H1 (cell line): ENCODE data around the gene KBTBD13. TPM values are rescaled to one million over a fixed set of nuclear protein-coding genes. Genes with fewer than 3 reads are reported as not detected.

ENCODE experiments used
- CTCF ChIA-PET: fragments of 300-600 bp; sonication (Branson Sonifier 250); formaldehyde crosslinking; loops from one replicate; lab custom pipeline; 2021; ENCODE audit not compliant: partially characterized antibody; lab: Charles Lee
- POLR2A ChIA-PET: fragments of 300-600 bp; sonication (Branson Sonifier 250); formaldehyde crosslinking; loops from one replicate; lab custom pipeline; 2021; ENCODE audit warnings: inconsistent platforms; ENCODE audit not compliant: partially characterized antibody; lab: Charles Lee
- DNase-seq, 2 experiments: peaks; one replicate each; pipeline versions ENCODE4 v3.0.0 to v3.0.0-alpha.2; 2010 to 2022; ENCODE audit warnings: low spot score in 2 of 2, low read depth in 1 of 2, mixed read lengths in 1 of 2
- FAIRE-seq: peaks from 2 replicates; lab custom pipeline; 2011; peaks lifted over from hg19 to GRCh38; lab: Jason Lieb, UNC
- H2AFZ ChIP-seq: 2 replicates; pipeline ENCODE4 v1.8.1; 2012; ENCODE audit warnings: low read length, inconsistent platforms
- H2AK5ac ChIP-seq: 2 replicates; pipeline ENCODE4 v1.6.1; 2013; ENCODE audit warnings: low read depth, low read length
- H2BK120ac ChIP-seq: replicated peaks from 2 replicates; pipeline ENCODE3; 2013; ENCODE audit warnings: low read depth, low read length, inconsistent platforms
- H2BK12ac ChIP-seq: 2 replicates; pipeline ENCODE4 v1.6.1; 2013; ENCODE audit warnings: low read depth, low read length
- H2BK15ac ChIP-seq: 2 replicates; pipeline ENCODE4 v1.6.1; 2013; ENCODE audit warnings: low read length
- H2BK20ac ChIP-seq: 2 replicates; pipeline ENCODE4 v1.6.1; 2013; ENCODE audit warnings: low read length
- H2BK5ac ChIP-seq: 2 replicates; pipeline ENCODE4 v1.6.1; 2013; ENCODE audit warnings: low read depth, low read length
- H3K14ac ChIP-seq: 2 replicates; pipeline ENCODE4 v1.6.1; 2013; ENCODE audit warnings: inconsistent platforms; ENCODE audit not compliant: insufficient read length
- H3K18ac ChIP-seq: 2 replicates; pipeline ENCODE4 v1.6.1; 2013; ENCODE audit warnings: low read length; ENCODE audit errors: extremely low read depth
- H3K23ac ChIP-seq: 2 replicates; pipeline ENCODE4 v1.6.1; 2013; ENCODE audit warnings: inconsistent platforms; ENCODE audit not compliant: insufficient read length
- H3K23me2 ChIP-seq: 2 replicates; pipeline ENCODE4 v1.6.1; 2013; ENCODE audit warnings: low read depth, low read length
- H3K27ac ChIP-seq: 2 replicates; pipeline ENCODE4 v1.6.1; 2011; ENCODE audit warnings: low read depth, low read length, inconsistent platforms
- H3K27me3 ChIP-seq, 4 experiments: replicated peaks in 1 of 4; 1 replicate in 1 of 4; 2 replicates in 3 of 4; pipeline versions ENCODE4 v1.6.1 to v1.8.1; 2011 to 2013; ENCODE audit warnings: low read length in 3 of 4, mild to moderate bottlenecking in 3 of 4, inconsistent platforms in 2 of 4, mixed read lengths in 2 of 4, moderate library complexity in 1 of 4; ENCODE audit not compliant: control insufficient read depth in 3 of 4, insufficient read depth in 3 of 4; ENCODE audit errors: extremely low read depth in 1 of 4
- H3K36me3 ChIP-seq, 4 experiments: 2 replicates each; pipeline versions ENCODE4 v1.6.1 to v1.8.1; 2011 to 2013; ENCODE audit warnings: mild to moderate bottlenecking in 4 of 4, low read length in 3 of 4, moderate library complexity in 2 of 4, control low read depth in 1 of 4, inconsistent platforms in 1 of 4; ENCODE audit not compliant: insufficient read depth in 4 of 4, control insufficient read depth in 2 of 4
- H3K4ac ChIP-seq: replicated peaks from 2 replicates; pipeline ENCODE3; 2013; ENCODE audit warnings: low read length, low read depth, mixed read lengths, inconsistent platforms; ENCODE audit not compliant: insufficient read length
- H3K4me1 ChIP-seq, 4 experiments: replicated peaks in 1 of 4; 1 replicate in 1 of 4; 2 replicates in 3 of 4; pipeline versions ENCODE4 v1.6.1 to v1.8.1; 2011 to 2013; ENCODE audit warnings: low read length in 3 of 4, inconsistent platforms in 2 of 4, mixed read lengths in 1 of 4; ENCODE audit not compliant: insufficient read depth in 4 of 4, control insufficient read depth in 3 of 4
- H3K4me2 ChIP-seq, 2 experiments: 2 replicates each; pipeline versions ENCODE4 v1.6.1 to v1.8.1; 2011 to 2013; ENCODE audit warnings: low read depth in 2 of 2, low read length in 2 of 2, control low read depth in 1 of 2, inconsistent platforms in 1 of 2, mild to moderate bottlenecking in 1 of 2; ENCODE audit not compliant: insufficient read depth in 1 of 2
- H3K4me3 ChIP-seq, 4 experiments: fragments of 200-600, 300-600 bp in 1 of 4; sonication (generic), shearing (Covaris generic), sonication (Bioruptor Twin) in 1 of 4; 2 replicates each; pipeline versions ENCODE4 v1.5.1 to v1.8.1; 2011 to 2016; ENCODE audit warnings: low read length in 4 of 4, low read depth in 3 of 4, control low read depth in 2 of 4, inconsistent platforms in 2 of 4, mild to moderate bottlenecking in 2 of 4, mixed read lengths in 1 of 4, moderate library complexity in 1 of 4; ENCODE audit not compliant: insufficient read depth in 2 of 4; ENCODE audit errors: extremely low read depth in 1 of 4
- H3K56ac ChIP-seq: replicated peaks from 2 replicates; pipeline ENCODE3; 2013; ENCODE audit warnings: low read depth, mild to moderate bottlenecking, mixed read lengths, low read length, inconsistent platforms; ENCODE audit not compliant: insufficient read length
- H3K79me1 ChIP-seq: 2 replicates; pipeline ENCODE4 v1.6.1; 2013; ENCODE audit warnings: low read depth, low read length, control low read depth
- H3K79me2 ChIP-seq, 2 experiments: 2 replicates each; pipeline versions ENCODE4 v1.6.1 to v1.8.1; 2012 to 2013; ENCODE audit warnings: low read length in 2 of 2, mild to moderate bottlenecking in 2 of 2, inconsistent platforms in 1 of 2; ENCODE audit not compliant: insufficient read depth in 2 of 2, control insufficient read depth in 1 of 2
- H3K9ac ChIP-seq, 4 experiments: replicated peaks in 1 of 4; 1 replicate in 1 of 4; 2 replicates in 3 of 4; pipeline versions ENCODE4 v1.6.1 to v1.8.1; 2011 to 2013; ENCODE audit warnings: low read depth in 3 of 4, low read length in 3 of 4, control low read depth in 2 of 4, mild to moderate bottlenecking in 2 of 4, moderate library complexity in 2 of 4, inconsistent platforms in 1 of 4; ENCODE audit errors: extremely low read depth in 1 of 4
- H3K9me3 ChIP-seq, 2 experiments: 2 replicates each; pipeline versions ENCODE4 v1.6.1 to v1.8.1; 2012 to 2013; ENCODE audit warnings: mild to moderate bottlenecking in 2 of 2, moderate library complexity in 2 of 2, control low read depth in 1 of 2, inconsistent platforms in 1 of 2, low read depth in 1 of 2, low read length in 1 of 2, mixed read lengths in 1 of 2; ENCODE audit not compliant: insufficient read depth in 2 of 2
- H4K20me1 ChIP-seq, 2 experiments: replicated peaks in 1 of 2; 2 replicates each; pipeline versions ENCODE3 to v1.8.1; 2011 to 2013; ENCODE audit warnings: inconsistent platforms in 2 of 2, low read length in 2 of 2, mild to moderate bottlenecking in 1 of 2; ENCODE audit not compliant: insufficient read depth in 2 of 2, control insufficient read depth in 1 of 2
- H4K5ac ChIP-seq: 2 replicates; pipeline ENCODE4 v1.6.1; 2013; ENCODE audit warnings: low read length, low read depth, mixed read lengths, inconsistent platforms; ENCODE audit not compliant: insufficient read length
- H4K8ac ChIP-seq: 2 replicates; pipeline ENCODE4 v1.8.0; 2013; ENCODE audit warnings: mild to moderate bottlenecking, moderate library complexity, low read length, inconsistent platforms; ENCODE audit not compliant: insufficient read depth; ENCODE audit errors: extremely low read depth
- H4K91ac ChIP-seq: replicated peaks from 2 replicates; pipeline ENCODE3; 2013; ENCODE audit warnings: low read length, mixed read lengths, inconsistent platforms; ENCODE audit not compliant: insufficient read length
- CTBP2 ChIP-seq: IDR thresholded peaks from 2 replicates; pipeline ENCODE4 v1.7.0; 2011; ENCODE audit warnings: borderline replicate concordance, mild to moderate bottlenecking, moderate library complexity, mixed read lengths, low read length; ENCODE audit not compliant: insufficient read depth, insufficient read length
- RAD21 ChIP-seq, 2 experiments: IDR thresholded peaks in 1 of 2; conservative IDR thresholded peaks in 1 of 2; 2 replicates each; pipeline ENCODE4 v1.6.1; 2011; ENCODE audit warnings: low read depth in 2 of 2, low read length in 2 of 2, improper control_type of control experiment in 1 of 2, inconsistent platforms in 1 of 2, mild to moderate bottlenecking in 1 of 2, moderate library complexity in 1 of 2
- SIN3A ChIP-seq, 2 experiments: IDR thresholded peaks in 1 of 2; conservative IDR thresholded peaks in 1 of 2; 2 replicates each; pipeline ENCODE4 v1.6.1; 2011 to 2012; ENCODE audit warnings: low read length in 2 of 2, improper control_type of control experiment in 1 of 2, low read depth in 1 of 2, mild to moderate bottlenecking in 1 of 2
- WGBS, 2 experiments: shearing (Covaris generic) in 1 of 2; methylation state at CpG; one replicate each; pipeline versions ENCODE4 v1.1.6 to v1.1.7; 2013 to 2015; ENCODE audit warnings: low lambda C conversion rate in 2 of 2, mixed read lengths in 2 of 2, inconsistent platforms in 1 of 2, low coverage in 1 of 2, missing lambda C conversion rate in 1 of 2; ENCODE audit not compliant: insufficient replicate concordance in 2 of 2, insufficient coverage in 1 of 2, insufficient read length in 1 of 2; ENCODE audit errors: extremely low coverage in 1 of 2, missing lambda C conversion rate in 1 of 2; 5-methylcytosine and 5-hydroxymethylcytosine counted together
- polyA plus RNA-seq, 7 experiments: library from polyadenylated mRNA; depleted of rRNA in 3 of 7; stranded (reverse) in 5 of 7; unstranded in 2 of 7; fragments of >200 nt in 5 of 7; fragments of 200-250 nt in 2 of 7; gene quantifications; 1 replicate in 5 of 7; 2 replicates in 1 of 7; 4 replicates in 1 of 7; pipeline versions ENCODE4 v1.2.1 to v1.2.3, GENCODE V29; 2011 to 2013; ENCODE audit warnings: missing spikeins in 2 of 7, mixed read lengths in 2 of 7
- total RNA-seq: library from RNA; stranded (reverse); fragmentation: NEBNext Ultra II Directional; extraction: Animal tissue kit (Norgen Biotek cat#: 25700); gene quantifications from 2 replicates; pipeline ENCODE4 v1.2.1, GENCODE V29; 2021

The KBTBD13 gene
- total and polyA plus RNA-seq, 2 of the 8 experiments (the other 6 are each of a cell fraction or from before 2014, with no cell fraction given) = not detected

DNA sequence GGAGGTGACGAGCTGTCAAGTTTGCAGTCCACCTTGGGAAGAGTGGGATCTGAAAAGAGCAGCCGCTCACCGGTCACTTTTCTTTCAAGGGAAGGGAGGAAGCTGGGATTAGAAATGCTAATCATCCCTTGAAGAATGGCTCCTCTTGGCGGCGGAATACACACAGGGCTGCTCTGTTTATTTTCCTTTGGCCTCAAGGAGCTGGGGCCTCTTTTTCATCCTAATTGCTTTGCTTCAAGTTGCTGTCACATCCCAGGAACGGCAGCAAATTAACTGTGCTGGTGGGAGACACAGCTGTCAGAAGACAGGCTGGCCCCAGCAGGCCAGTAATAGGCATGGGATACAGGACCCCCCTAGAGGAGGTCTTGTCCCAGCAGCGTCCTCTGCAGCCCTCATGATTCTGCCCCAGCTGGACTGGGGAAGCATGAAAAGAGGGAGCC, 6.7 kb downstream of the KBTBD13 start:
- Histone ChIP-seq H2BK12ac (peak overlapping the region; percentile 22; the same call in 1 of the 2 replicates), H3K56ac (no peak overlapping the region), H3K4me1 (peaks cover 15 to 30% (median 20%) of the 10 kb centered on the region in 4 experiments), H4K91ac (no peak overlapping the region), H4K20me1 (no peaks in the 10 kb centered on the region), H3K4ac (no peak overlapping the region), H3K9ac (no peak overlapping the region), H3K36me3 (no peaks in the 10 kb centered on the region), H2BK120ac (no peak overlapping the region), H4K5ac (no peak overlapping the region), H2BK5ac (peak overlapping the region; percentile 72; the same call in 1 of the 2 replicates), H3K4me3 (peak overlapping the region in 2 of 4 experiments; percentile 26 to 34; a peak in 3 of 8 replicates), H3K14ac (no peak overlapping the region), H2BK20ac (no peak overlapping the region), H3K79me2 (no peaks in the 10 kb centered on the region), H3K23me2 (no peaks in the 10 kb centered on the region; the same call in 1 of the 2 replicates), H4K8ac (no peak overlapping the region), H3K4me2 (peak overlapping the region; percentile 49 to 60), H3K27ac (no peak overlapping the region), H2AFZ (no peak overlapping the region), H3K79me1 (no peaks in the 10 kb centered on the region), H3K9me3 (no peaks in the 10 kb centered on the region), H3K18ac (peak overlapping the region; percentile 91; the same call in 1 of the 2 replicates), H2BK15ac (no peak overlapping the region), H3K27me3 (peaks cover 0 to 7% (median 5%) of the 10 kb centered on the region in 4 experiments; a peak in 5 of 7 replicates), H3K23ac (no peak overlapping the region), H2AK5ac (no peak overlapping the region)
- ChIA-PET CTCF (interaction anchor here (0.9 to 32.9 kb wide), 14 partner anchors 8 to 401 kb away, joined by 3 to 1213 read pairs (median 5); partner anchors contain the start of genes KBTBD13, RASL12, SLC51B and UBAP1L), POLR2A (interaction anchor here (0.7 to 14.5 kb wide), 7 partner anchors 12 to 43 kb away, joined by 3 to 93 read pairs (median 4); partner anchors contain the start of gene RASL12)
- no peak for FAIRE-seq
- DNase-seq = no peak
- 9% methylated on average over 7 of the region's 7 CpGs; no CpG with 5 or more reads in 1 of the 2 experiments for whole genome bisulfite sequencing, 2 experiments
- TF ChIP-seq SIN3A (conservative IDR thresholded peaks at IDR 0.05 in 1 of 2, IDR thresholded peaks at IDR 0.05 in 1 of 2; ENCODE audit: low read depth in 1 of 2, low read length in 2 of 2) (peak in 1 of 2 experiments; percentile 25; a peak in 1 of 4 replicates), CTBP2 (peak; percentile 43), RAD21 (IDR thresholded peaks at IDR 0.05 in 1 of 2, conservative IDR thresholded peaks at IDR 0.05 in 1 of 2; ENCODE audit: low read depth in 2 of 2, low read length in 2 of 2) (peak; percentile 61 to 65)
